Retinal pigment epithelial cell (primary cell): ENCODE results near the gene TRIM66.
"Not testable (repeated sequence)": the region's sequence is repeated elsewhere in the genome, so short reads cannot be mapped to it uniquely, and the experiment has no call there.

ENCODE experiments used
- DNase-seq: peaks from one replicate; pipeline ENCODE4 v3.0.0-alpha.2; 2010; ENCODE audit warnings: low read depth
- H3K4me3 ChIP-seq: 2 replicates; pipeline ENCODE4 v1.5.1; 2011; ENCODE audit warnings: mild to moderate bottlenecking, low read length, control low read depth, moderate library complexity
- CTCF ChIP-seq: conservative IDR thresholded peaks from 2 replicates; pipeline ENCODE4 v1.5.1; 2011; ENCODE audit warnings: low read depth, low read length, control low read depth, inconsistent platforms

Gene TRIM66

GRCh38 chr11:8672346-8672745 is 10.1 kb downstream of the TRIM66 start:
- no peak overlapping the region for H3K4me3 ChIP-seq
- no peak for DNase-seq
- TF ChIP-seq CTCF: no peak

DNA sequence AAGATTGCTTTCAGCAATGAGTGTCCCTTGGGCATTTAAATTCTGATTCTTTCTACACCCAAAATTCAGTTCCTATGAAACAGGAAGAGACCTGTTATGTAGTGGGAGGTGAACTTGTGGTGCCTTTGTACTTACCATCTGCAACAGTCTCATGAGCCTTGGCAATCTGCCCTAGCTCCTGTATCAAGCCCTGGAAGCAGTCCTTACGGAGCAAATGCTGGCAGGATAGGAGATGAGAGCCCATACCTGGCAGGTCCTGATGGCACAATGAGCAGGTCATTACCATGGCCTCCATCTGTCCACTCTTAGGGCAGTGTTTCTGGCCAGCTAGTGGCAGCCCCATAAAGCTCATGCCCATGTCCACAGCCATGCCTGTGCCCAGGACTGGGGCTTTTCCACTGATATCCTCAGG is 10.8 kb downstream of the TRIM66 start:
- no peak for TF ChIP-seq CTCF
- H3K4me3 ChIP-seq: no peak overlapping the region
- DNase-seq: peak; percentile 68

DNA sequence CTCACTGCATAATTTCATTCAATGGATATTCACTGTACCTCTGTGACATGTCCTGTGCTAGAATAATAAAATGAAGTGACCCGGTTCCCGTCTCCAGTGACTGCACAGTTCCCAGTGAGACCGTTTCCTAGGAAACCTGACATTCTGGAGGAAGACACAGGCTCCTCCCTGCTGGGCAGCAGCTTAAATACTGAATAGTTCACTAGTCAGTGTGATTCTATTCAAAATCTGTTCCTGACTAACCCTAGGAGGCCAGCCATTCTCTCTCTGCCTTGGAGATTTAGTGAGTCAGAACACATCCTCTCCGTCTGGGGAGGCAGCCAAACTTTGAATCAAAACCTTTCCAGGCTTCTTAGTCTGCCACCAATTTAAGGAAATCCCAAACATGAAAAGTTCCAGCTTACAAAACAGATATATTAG is 11.3 kb downstream of the TRIM66 start:
- no peak for TF ChIP-seq CTCF
- DNase-seq: peak; percentile 70
- H3K4me3 ChIP-seq: no peak overlapping the region

GRCh38 chr11:8670081-8670480 is 12.4 kb downstream of the TRIM66 start:
- not testable (repeated sequence) for H3K4me3 ChIP-seq, DNase-seq

DNA sequence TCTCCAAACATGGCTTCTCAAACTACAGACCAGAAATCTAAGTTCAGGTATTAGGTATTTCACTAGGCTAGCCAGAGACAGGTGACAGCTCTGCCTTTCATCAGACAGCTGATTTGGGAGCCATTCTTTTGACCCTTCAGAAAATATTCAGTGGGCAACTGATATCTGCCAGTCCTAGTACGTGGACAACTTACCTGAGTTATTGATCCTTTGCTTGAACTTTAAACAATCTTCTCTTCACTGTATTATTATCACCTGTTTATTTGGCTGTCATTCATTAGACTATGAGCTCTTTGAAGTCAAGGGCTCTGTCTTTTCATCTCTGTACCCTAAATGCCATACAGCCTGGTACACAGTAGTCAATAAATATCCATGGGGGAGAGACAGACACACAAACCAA is 17.2 kb downstream of the TRIM66 start:
- DNase-seq: no peak
- H3K4me3 ChIP-seq: no peak overlapping the region
- no peak for TF ChIP-seq CTCF

DNA sequence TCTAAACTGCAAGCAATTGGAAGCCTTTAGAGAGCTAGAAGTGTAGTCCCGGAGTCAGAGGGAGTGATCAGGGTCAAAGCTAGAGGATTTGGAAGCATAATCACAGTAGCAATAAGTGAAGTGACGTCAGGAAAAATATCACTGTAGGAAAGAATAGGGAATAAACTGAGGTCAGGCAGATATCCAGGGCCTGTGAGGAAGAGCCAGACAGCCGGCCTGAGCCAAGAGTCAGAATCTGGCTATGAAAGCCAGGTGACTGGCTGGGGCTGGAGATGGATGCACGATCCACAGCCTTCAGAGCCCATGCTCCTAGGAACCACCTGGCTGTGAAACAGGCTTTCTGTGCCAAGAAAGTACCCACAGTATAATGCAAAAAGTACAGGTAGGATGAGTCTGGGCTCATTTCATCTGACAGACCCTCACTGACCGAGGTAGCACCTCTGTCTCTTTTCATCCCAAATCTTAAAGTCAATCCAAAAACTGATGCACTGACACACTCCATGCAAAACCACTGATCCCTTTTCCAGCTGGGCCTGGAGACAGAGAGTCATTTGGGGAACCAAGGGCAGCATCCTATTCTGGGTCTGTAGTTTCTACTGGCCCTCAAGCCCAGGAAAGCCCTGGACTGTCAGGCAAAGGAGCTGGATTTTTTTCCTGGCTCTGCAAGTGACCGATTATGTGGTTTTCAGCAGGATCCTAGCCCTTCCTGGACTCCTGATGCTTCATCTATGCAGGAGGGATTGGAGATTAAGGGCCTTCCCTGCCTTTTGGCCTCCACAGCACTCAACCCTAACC is 21.3 kb downstream of the TRIM66 start:
- TF ChIP-seq CTCF: no peak
- no peak for DNase-seq
- H3K4me3 ChIP-seq: no peak overlapping the region

GRCh38 chr11:8658321-8659057 is 24.0 kb downstream of the TRIM66 start:
- H3K4me3 ChIP-seq: no peak overlapping the region
- DNase-seq: no peak
- no peak for TF ChIP-seq CTCF
